Endothelial cell (in vitro differentiated cells): ENCODE measurements around the gene COMMD4. TPM values are rescaled to one million over a fixed set of nuclear protein-coding genes. Genes with fewer than 3 reads are reported as not detected.
"Not testable (repeated sequence)": the region's sequence is repeated elsewhere in the genome, so short reads cannot be mapped to it uniquely, and the experiment has no call there.

ENCODE experiments used
- DNase-seq: peaks from one replicate; pipeline ENCODE4 v3.0.0; 2021; ENCODE audit warnings: low spot score
- H3K27ac Mint-ChIP-seq: one replicate; pipeline ENCODE4 v1.8.0; 2021; ENCODE audit warnings: mixed read lengths, inconsistent platforms; ENCODE audit not compliant: unreplicated experiment
- H3K27me3 Mint-ChIP-seq: one replicate; pipeline ENCODE4 v1.8.0; 2021; ENCODE audit warnings: mild to moderate bottlenecking, moderate library complexity, mixed read lengths, inconsistent platforms; ENCODE audit not compliant: unreplicated experiment
- H3K36me3 Mint-ChIP-seq: one replicate; pipeline ENCODE4 v1.8.0; 2021; ENCODE audit warnings: mild to moderate bottlenecking, low read depth, mixed read lengths, inconsistent platforms; ENCODE audit not compliant: unreplicated experiment
- H3K4me1 Mint-ChIP-seq: one replicate; pipeline ENCODE4 v1.8.0; 2021; ENCODE audit warnings: mild to moderate bottlenecking, mixed read lengths, inconsistent platforms; ENCODE audit not compliant: unreplicated experiment
- H3K4me3 Mint-ChIP-seq: one replicate; pipeline ENCODE4 v1.8.0; 2021; ENCODE audit warnings: mild to moderate bottlenecking, mixed read lengths, inconsistent platforms; ENCODE audit not compliant: unreplicated experiment
- H3K9me3 Mint-ChIP-seq: one replicate; pipeline ENCODE4 v1.8.0; 2021; ENCODE audit warnings: mixed read lengths, inconsistent platforms; ENCODE audit not compliant: unreplicated experiment
- CTCF ChIP-seq: fragments of 200-600 bp; sonication (generic); IDR thresholded peaks from one replicate; pipeline ENCODE4 v1.5.0; 2021; ENCODE audit warnings: antibody characterized with exemption; ENCODE audit not compliant: unreplicated experiment
- microRNA-seq: library from miRNA; unstranded; fragments of <30 nt; microRNA quantifications from one replicate; pipeline ENCODE4, GENCODE V29; 2020; ENCODE audit not compliant: unreplicated experiment
- total RNA-seq: library from RNA; stranded (reverse); fragmentation: NEBNext Ultra II Directional; extraction: Animal tissue kit (Norgen Biotek cat#: 25700); gene quantifications from one replicate; pipeline ENCODE4 v1.2.1, GENCODE V29; 2021; ENCODE audit not compliant: unreplicated experiment

The COMMD4 gene
- total RNA-seq, 1 donor from 2014 or later = 165 TPM

GRCh38 chr15:75369897-75370581 lies 34.2 kb downstream of the COMMD4 start:
- no peak for DNase-seq
- no peak for TF ChIP-seq CTCF
- peaks cover 24% of the 10 kb centered on the region for H3K36me3 Mint-ChIP-seq
- peak overlapping the region; percentile 96 for H3K27ac Mint-ChIP-seq
- peaks cover 6% of the 10 kb centered on the region for H3K27me3 Mint-ChIP-seq
- H3K4me1 Mint-ChIP-seq = peaks cover 51% of the 10 kb centered on the region
- H3K4me3 Mint-ChIP-seq = peak overlapping the region; percentile 88
- H3K9me3 Mint-ChIP-seq = no peaks in the 10 kb centered on the region

- Mint-ChIP-seq H3K27ac (peak overlapping the region; percentile 13), H3K9me3 (no peaks in the 10 kb centered on the region), H3K36me3 (peaks cover 33% of the 10 kb centered on the region), H3K4me1 (peaks cover 64% of the 10 kb centered on the region), H3K27me3 (peaks cover 10% of the 10 kb centered on the region), H3K4me3 (no peak overlapping the region)
- no peak for TF ChIP-seq CTCF
- no peak for DNase-seq
Observed at GRCh38 chr15:75371486-75371885, 35.6 kb downstream of the COMMD4 start.

- Mint-ChIP-seq H3K4me3 (no peak overlapping the region), H3K36me3 (peaks cover 34% of the 10 kb centered on the region), H3K27ac (peak overlapping the region; percentile 13), H3K27me3 (peaks cover 10% of the 10 kb centered on the region), H3K9me3 (no peaks in the 10 kb centered on the region), H3K4me1 (peaks cover 61% of the 10 kb centered on the region)
- DNase-seq = no peak
- no peak for TF ChIP-seq CTCF
Observed at GRCh38 chr15:75371901-75372688, 36.2 kb downstream of the COMMD4 start.

GRCh38 chr15:75380773-75381172 lies 44.9 kb downstream of the COMMD4 start:
- Mint-ChIP-seq H3K9me3 (no peaks in the 10 kb centered on the region), H3K27ac (no peak overlapping the region), H3K36me3 (peaks cover 19% of the 10 kb centered on the region), H3K4me1 (peaks cover 17% of the 10 kb centered on the region), H3K4me3 (peak overlapping the region; percentile 70), H3K27me3 (peaks cover 1% of the 10 kb centered on the region)
- DNase-seq = no peak
- TF ChIP-seq CTCF = no peak

- not testable (repeated sequence) for DNase-seq, H3K27me3 Mint-ChIP-seq, H3K4me3 Mint-ChIP-seq, H3K9me3 Mint-ChIP-seq, H3K4me1 Mint-ChIP-seq, H3K27ac Mint-ChIP-seq
- peaks cover 24% of the 10 kb centered on the region for H3K36me3 Mint-ChIP-seq
Observed at GRCh38 chr15:75383986-75384385, 48.1 kb downstream of the COMMD4 start.

Small RNA genes within 50 kb of the gene (microRNA-seq; reads per million reads assigned to microRNA genes)
- not detected for gene MIR631

Other genes starting within 250 kb of the COMMD4 start
- gene C15orf39, start 134.2 kb upstream of the COMMD4 start, total RNA-seq = 132 TPM
- gene GOLGA6C, start 77.7 kb upstream of the COMMD4 start, total RNA-seq = not detected
- 1.2 TPM for gene GOLGA6D, start 53.2 kb upstream of the COMMD4 start, total RNA-seq
- gene NEIL1, start 11.0 kb downstream of the COMMD4 start, total RNA-seq = 149 TPM
- 237 TPM for gene MAN2C1, start 32.5 kb downstream of the COMMD4 start, total RNA-seq
- gene SIN3A, start 115.6 kb downstream of the COMMD4 start, total RNA-seq = 67.3 TPM
- gene PTPN9, start 243.3 kb downstream of the COMMD4 start, total RNA-seq = 41.9 TPM